Activated T-helper 1 cell treated with anti-CD3 and anti-CD28 coated beads, Interleukin-12 subunit alpha, Interleukin-12 subunit beta, Interleukin-2, Interleukin-4 antibody, amounts not matched to agents 30 ng/mL and 10 ng/mL and 1 ng/mL, durations not matched to agents 14 hours and 24 hours and 36 hours (primary cell): ENCODE measurements around the gene LYPD8. TPM values are rescaled to one million over a fixed set of nuclear protein-coding genes. Genes with fewer than 3 reads are reported as not detected.

Experiments used
- DNase-seq: peaks from one replicate; pipeline ENCODE4 v3.0.0; 2021; ENCODE audit warnings: low spot score
- H3K27ac Mint-ChIP-seq: one replicate; pipeline ENCODE4 v1.8.0; 2021; ENCODE audit warnings: mild to moderate bottlenecking, mixed read lengths
- H3K27me3 Mint-ChIP-seq: one replicate; pipeline ENCODE4 v1.8.0; 2022; ENCODE audit warnings: mild to moderate bottlenecking, moderate library complexity, mixed read lengths; ENCODE audit not compliant: insufficient read depth
- H3K36me3 Mint-ChIP-seq: one replicate; pipeline ENCODE4 v1.8.0; 2021; ENCODE audit warnings: low read depth, mixed read lengths
- H3K4me1 Mint-ChIP-seq: one replicate; pipeline ENCODE4 v1.8.0; 2021; ENCODE audit warnings: low read depth, mixed read lengths
- H3K4me3 Mint-ChIP-seq: one replicate; pipeline ENCODE4 v1.8.0; 2021; ENCODE audit warnings: mild to moderate bottlenecking, moderate library complexity, mixed read lengths
- H3K9me3 Mint-ChIP-seq: one replicate; pipeline ENCODE4 v1.8.0; 2021; ENCODE audit warnings: mixed read lengths
- intact Hi-C: fragments of 100-400 bp; cut with micrococcal nuclease; formaldehyde crosslinking; loops from one replicate; pipeline ENCODE4 v1.15.1; 2024
- total RNA-seq: library from RNA; stranded (reverse); gene quantifications from 2 replicates; pipeline ENCODE4 v1.2.3, GENCODE V29; 2022

LYPD8 gene
- total RNA-seq, 1 donor from 2014 or later, result not detected

GRCh38 chr1:248787430-248787829 lies 31.9 kb upstream of the LYPD8 start:
- no peak for DNase-seq
- no peak overlapping the region for H3K27ac Mint-ChIP-seq

GRCh38 chr1:248786156-248786555 lies 30.6 kb upstream of the LYPD8 start:
- no peak overlapping the region for H3K27ac Mint-ChIP-seq
- peaks cover 9% of the 10 kb centered on the region for H3K9me3 Mint-ChIP-seq
- no peaks in the 10 kb centered on the region for H3K36me3 Mint-ChIP-seq
- intact Hi-C loops, result no loop called here
- H3K27me3 Mint-ChIP-seq, result peaks cover 11% of the 10 kb centered on the region
- no peak overlapping the region for H3K4me3 Mint-ChIP-seq
- no peak for DNase-seq
- H3K4me1 Mint-ChIP-seq, result peaks cover 5% of the 10 kb centered on the region

More at GRCh38 chr1:248787430-248787829, 31.9 kb upstream of the LYPD8 start:
- Mint-ChIP-seq H3K27me3 (peaks cover 11% of the 10 kb centered on the region), H3K4me3 (no peak overlapping the region), H3K4me1 (peaks cover 5% of the 10 kb centered on the region), H3K9me3 (no peaks in the 10 kb centered on the region), H3K36me3 (no peaks in the 10 kb centered on the region)
- intact Hi-C loops, result no loop called here

DNA sequence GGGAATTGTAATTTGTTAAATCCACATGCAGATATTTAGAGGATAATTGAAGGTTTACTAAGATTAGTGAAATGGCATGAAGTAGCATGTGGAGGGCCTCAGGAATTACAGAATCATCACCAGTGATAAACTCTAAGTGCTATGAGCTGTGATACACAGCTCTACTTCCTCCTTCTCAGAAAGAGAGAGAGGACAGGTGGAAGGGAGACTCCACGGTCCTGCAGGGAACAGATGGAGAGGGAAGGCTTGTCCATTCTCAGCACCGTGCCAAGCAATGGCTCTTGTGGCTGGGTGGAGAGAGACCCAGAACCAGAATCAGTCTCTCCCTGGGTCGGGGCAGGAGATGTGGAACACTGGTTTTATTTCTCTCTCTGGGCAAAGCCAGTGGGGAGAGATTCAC lies 27.8 kb upstream of the LYPD8 start:
- Mint-ChIP-seq H3K4me3 (no peak overlapping the region), H3K27me3 (peaks cover 4% of the 10 kb centered on the region), H3K36me3 (no peaks in the 10 kb centered on the region), H3K4me1 (peaks cover 5% of the 10 kb centered on the region), H3K9me3 (peaks cover 11% of the 10 kb centered on the region), H3K27ac (no peak overlapping the region)
- DNase-seq, result no peak
- intact Hi-C loops, result no loop called here

- DNase-seq, result no peak
- Mint-ChIP-seq H3K27me3 (peaks cover 4% of the 10 kb centered on the region), H3K36me3 (no peaks in the 10 kb centered on the region), H3K9me3 (peaks cover 11% of the 10 kb centered on the region), H3K4me1 (peaks cover 5% of the 10 kb centered on the region), H3K27ac (no peak overlapping the region), H3K4me3 (no peak overlapping the region)
- intact Hi-C loops, result no loop called here
Observed at GRCh38 chr1:248782416-248783141, 27.0 kb upstream of the LYPD8 start.

- no peaks in the 10 kb centered on the region for H3K36me3 Mint-ChIP-seq
- intact Hi-C loops, result no loop called here
- DNase-seq, result no peak
- H3K4me1 Mint-ChIP-seq, result no peaks in the 10 kb centered on the region
- H3K27me3 Mint-ChIP-seq, result no peaks in the 10 kb centered on the region
- H3K27ac Mint-ChIP-seq, result no peak overlapping the region
- no peak overlapping the region for H3K4me3 Mint-ChIP-seq
- H3K9me3 Mint-ChIP-seq, result peaks cover 11% of the 10 kb centered on the region
Observed at GRCh38 chr1:248779350-248779749, 23.8 kb upstream of the LYPD8 start.

GRCh38 chr1:248778906-248779305 lies 23.3 kb upstream of the LYPD8 start:
- Mint-ChIP-seq H3K27ac (no peak overlapping the region), H3K36me3 (no peaks in the 10 kb centered on the region), H3K9me3 (peaks cover 11% of the 10 kb centered on the region), H3K27me3 (no peaks in the 10 kb centered on the region), H3K4me1 (no peaks in the 10 kb centered on the region), H3K4me3 (no peak overlapping the region)
- no peak for DNase-seq
- intact Hi-C loops, result no loop called here

DNA sequence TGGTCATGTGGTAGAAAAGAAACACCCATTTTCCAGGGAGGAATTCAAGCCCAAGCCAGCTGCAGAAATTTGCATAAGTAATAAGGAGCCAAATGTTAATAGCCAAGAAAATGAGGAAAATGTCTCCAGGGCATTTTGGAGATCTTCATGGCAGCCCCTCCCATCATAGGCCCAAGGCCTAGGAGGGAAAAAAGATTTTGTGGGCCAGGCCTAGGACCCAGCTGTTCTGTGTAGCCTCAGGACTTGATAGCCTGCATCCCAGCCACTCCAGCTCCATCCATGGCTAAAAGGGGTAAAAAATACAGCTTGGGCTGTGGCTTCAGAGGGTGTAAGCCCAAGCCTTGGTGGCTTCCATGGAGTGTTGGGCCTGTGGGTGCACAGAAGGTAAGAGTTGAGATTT lies 21.4 kb upstream of the LYPD8 start:
- Mint-ChIP-seq H3K9me3 (peaks cover 11% of the 10 kb centered on the region), H3K36me3 (no peaks in the 10 kb centered on the region)

GRCh38 chr1:248775441-248775840 lies 19.9 kb upstream of the LYPD8 start:
- no peak for DNase-seq
- Mint-ChIP-seq H3K4me3 (no peak overlapping the region), H3K27ac (no peak overlapping the region), H3K36me3 (no peaks in the 10 kb centered on the region), H3K9me3 (peaks cover under 1% of the 10 kb centered on the region), H3K27me3 (no peaks in the 10 kb centered on the region), H3K4me1 (no peaks in the 10 kb centered on the region)
- intact Hi-C loops, result no loop called here

More for the DNA sequence above, 21.4 kb upstream of the LYPD8 start:
- DNase-seq, result no peak
- Mint-ChIP-seq H3K4me3 (no peak overlapping the region), H3K27ac (no peak overlapping the region), H3K4me1 (no peaks in the 10 kb centered on the region), H3K27me3 (no peaks in the 10 kb centered on the region)
- intact Hi-C loops, result no loop called here

GRCh38 chr1:248759644-248760043 lies 4.1 kb upstream of the LYPD8 start:
- intact Hi-C loops, result no loop called here
- DNase-seq, result no peak

GRCh38 chr1:248758352-248758751 lies 2.8 kb upstream of the LYPD8 start:
- intact Hi-C loops, result no loop called here
- DNase-seq, result no peak
- no peaks in the 10 kb centered on the region for H3K4me1 Mint-ChIP-seq
- no peaks in the 10 kb centered on the region for H3K27me3 Mint-ChIP-seq
- H3K9me3 Mint-ChIP-seq, result no peaks in the 10 kb centered on the region
- no peaks in the 10 kb centered on the region for H3K36me3 Mint-ChIP-seq
- no peak overlapping the region for H3K4me3 Mint-ChIP-seq
- H3K27ac Mint-ChIP-seq, result no peak overlapping the region

More at GRCh38 chr1:248759644-248760043, 4.1 kb upstream of the LYPD8 start:
- Mint-ChIP-seq H3K27me3 (no peaks in the 10 kb centered on the region), H3K27ac (no peak overlapping the region), H3K4me1 (no peaks in the 10 kb centered on the region), H3K9me3 (no peaks in the 10 kb centered on the region), H3K4me3 (no peak overlapping the region), H3K36me3 (no peaks in the 10 kb centered on the region)

DNA sequence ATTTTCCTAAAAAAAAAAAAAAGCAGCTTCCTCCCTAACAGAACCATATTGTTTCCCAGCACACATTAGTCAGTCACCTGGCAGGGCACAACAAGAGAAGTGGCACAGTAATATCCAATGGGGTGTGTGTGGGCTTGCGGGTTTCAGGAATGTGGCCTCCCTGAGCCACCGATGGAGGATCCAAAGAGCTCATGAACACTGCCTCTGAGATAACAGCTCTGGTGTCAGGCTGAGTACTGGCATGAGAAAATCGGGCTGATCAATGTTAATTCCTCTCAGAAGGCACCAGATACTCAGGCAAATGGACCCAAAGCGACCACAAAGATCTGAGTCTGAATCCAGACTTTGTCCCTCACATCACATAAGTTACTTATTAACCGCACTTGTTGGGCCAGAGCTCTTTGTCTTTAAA lies 2.2 kb upstream of the LYPD8 start:
- H3K27ac Mint-ChIP-seq, result no peak overlapping the region
- no peaks in the 10 kb centered on the region for H3K4me1 Mint-ChIP-seq
- no peak overlapping the region for H3K4me3 Mint-ChIP-seq
- H3K27me3 Mint-ChIP-seq, result no peaks in the 10 kb centered on the region
- no peak for DNase-seq
- H3K9me3 Mint-ChIP-seq, result no peaks in the 10 kb centered on the region
- no peaks in the 10 kb centered on the region for H3K36me3 Mint-ChIP-seq
- intact Hi-C loops, result no loop called here

DNA sequence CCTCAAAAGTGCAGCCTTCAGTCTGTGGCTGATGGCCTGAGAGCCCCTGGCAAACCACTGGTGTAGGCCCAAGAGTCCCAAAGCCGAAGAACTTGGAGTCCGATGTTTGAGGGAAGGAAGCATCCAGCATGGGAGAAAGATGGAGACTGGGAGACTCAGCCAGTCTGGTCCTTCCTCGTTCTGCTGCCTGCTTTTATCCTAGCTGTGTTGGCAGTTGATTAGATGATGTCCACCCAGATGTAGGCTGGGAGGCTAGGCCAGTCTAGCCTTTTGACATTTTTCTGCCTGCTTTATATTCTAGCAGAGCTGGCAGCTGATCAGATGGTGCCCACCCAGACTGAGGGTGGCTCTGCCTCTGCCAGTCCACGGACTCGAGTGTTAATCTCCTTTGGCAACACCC lies 1.1 kb upstream of the LYPD8 start:
- DNase-seq, result no peak
- H3K4me1 Mint-ChIP-seq, result no peaks in the 10 kb centered on the region
- H3K36me3 Mint-ChIP-seq, result no peaks in the 10 kb centered on the region
- no peaks in the 10 kb centered on the region for H3K9me3 Mint-ChIP-seq
- H3K27me3 Mint-ChIP-seq, result no peaks in the 10 kb centered on the region
- intact Hi-C loops, result no loop called here
- H3K27ac Mint-ChIP-seq, result no peak overlapping the region
- H3K4me3 Mint-ChIP-seq, result no peak overlapping the region

DNA sequence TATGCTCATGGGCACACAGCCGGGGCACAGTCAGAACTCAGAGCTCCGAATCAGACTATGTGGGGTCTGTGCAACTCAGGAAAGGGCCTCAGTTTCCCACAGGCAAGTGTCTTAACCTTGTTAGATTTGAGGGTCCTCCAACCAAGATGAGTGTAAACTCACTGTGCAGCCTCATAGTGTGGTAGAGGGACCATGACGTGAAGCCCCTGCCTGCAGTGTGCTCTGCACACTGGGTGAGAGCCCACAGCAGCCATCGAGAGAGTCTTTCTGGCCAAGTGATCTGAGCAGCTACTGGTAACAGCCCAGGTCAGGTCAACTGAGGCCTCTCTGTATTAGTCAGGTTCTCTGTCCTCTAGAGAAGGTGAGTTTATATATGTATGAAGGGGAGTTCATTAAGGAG lies 592 bp upstream of the LYPD8 start:
- H3K9me3 Mint-ChIP-seq, result no peaks in the 10 kb centered on the region
- intact Hi-C loops, result no loop called here
- H3K4me3 Mint-ChIP-seq, result no peak overlapping the region
- no peak overlapping the region for H3K27ac Mint-ChIP-seq
- DNase-seq, result no peak
- no peaks in the 10 kb centered on the region for H3K36me3 Mint-ChIP-seq
- no peaks in the 10 kb centered on the region for H3K27me3 Mint-ChIP-seq
- no peaks in the 10 kb centered on the region for H3K4me1 Mint-ChIP-seq
